Measurements from ENCODE around the gene LPCAT2.
"Not testable (repeated sequence)": the region's sequence is repeated elsewhere in the genome, so short reads cannot be mapped to it uniquely, and the experiment has no call there.

LPCAT2 gene

GRCh38 chr16:55615071-55615470 lies 106.2 kb downstream of the LPCAT2 start:
- no peak for TF ChIP-seq CTCF (conservative IDR thresholded peaks at IDR 0.05; ENCODE audit: low read depth, low read length)
- H3K4me3 ChIP-seq (ENCODE audit: low read depth, low read length): no peak overlapping the region
- no peak for DNase-seq (ENCODE audit: low read depth)

GRCh38 chr16:55615670-55616069 lies 106.8 kb downstream of the LPCAT2 start:
- not testable (repeated sequence) for H3K4me3 ChIP-seq (ENCODE audit: low read depth, low read length); DNase-seq (ENCODE audit: low read depth)

- no peak for TF ChIP-seq CTCF (conservative IDR thresholded peaks at IDR 0.05; ENCODE audit: low read depth, low read length)
- no peak overlapping the region for H3K4me3 ChIP-seq (ENCODE audit: low read depth, low read length)
- no peak for DNase-seq (ENCODE audit: low read depth)
Observed at GRCh38 chr16:55621771-55622170, 112.9 kb downstream of the LPCAT2 start.

- no peak for TF ChIP-seq CTCF (conservative IDR thresholded peaks at IDR 0.05; ENCODE audit: low read depth, low read length)
- no peak for DNase-seq (ENCODE audit: low read depth)
- H3K4me3 ChIP-seq (ENCODE audit: low read depth, low read length): no peak overlapping the region
Observed at GRCh38 chr16:55622272-55622671, 113.4 kb downstream of the LPCAT2 start.

GRCh38 chr16:55622930-55623561 lies 114.2 kb downstream of the LPCAT2 start:
- TF ChIP-seq CTCF (conservative IDR thresholded peaks at IDR 0.05; ENCODE audit: low read depth, low read length): peak; percentile 3
- no peak for DNase-seq (ENCODE audit: low read depth)
- H3K4me3 ChIP-seq (ENCODE audit: low read depth, low read length): no peak overlapping the region

- DNase-seq (ENCODE audit: low read depth): no peak
- no peak for TF ChIP-seq CTCF (conservative IDR thresholded peaks at IDR 0.05; ENCODE audit: low read depth, low read length)
- no peak overlapping the region for H3K4me3 ChIP-seq (ENCODE audit: low read depth, low read length)
Observed at GRCh38 chr16:55623640-55624039, 114.8 kb downstream of the LPCAT2 start.

GRCh38 chr16:55624696-55625095 lies 115.8 kb downstream of the LPCAT2 start:
- TF ChIP-seq CTCF (conservative IDR thresholded peaks at IDR 0.05; ENCODE audit: low read depth, low read length): no peak
- no peak overlapping the region for H3K4me3 ChIP-seq (ENCODE audit: low read depth, low read length)
- no peak for DNase-seq (ENCODE audit: low read depth)

Data from choroid plexus epithelial cell (primary cell).